Caco-2 (cell line): ENCODE measurements around the gene WASF3. TPM values are rescaled to one million over a fixed set of nuclear protein-coding genes. Genes with fewer than 3 reads are reported as not detected.

Source experiments
- BruUV-seq: library from RNA; stranded (reverse); fragments of 400-500 nt; replicated peaks from 2 replicates; lab custom pipeline; 2021; lab: Mats Ljungman, UMichigan
- CTCF ChIA-PET: fragments of 300-600 bp; sonication (Branson Sonifier 250); formaldehyde crosslinking; loops from one replicate; lab custom pipeline; 2022; ENCODE audit warnings: antibody characterized with exemption; lab: Charles Lee
- POLR2A ChIA-PET: fragments of 300-600 bp; sonication (Branson Sonifier 250); formaldehyde crosslinking; loops from one replicate; lab custom pipeline; 2022; ENCODE audit warnings: antibody characterized with exemption; lab: Charles Lee
- DNase-seq, 2 experiments: peaks; one replicate each; pipeline versions ENCODE4 v3.0.0 to v3.0.0-alpha.2; 2020 to 2022
- H3K27me3 ChIP-seq: replicated peaks from 2 replicates; pipeline ENCODE4 v1.6.0; 2011; ENCODE audit warnings: low read length; ENCODE audit not compliant: control insufficient read depth, insufficient read depth
- H3K36me3 ChIP-seq: 2 replicates; pipeline ENCODE4 v1.5.1; 2011; ENCODE audit warnings: low read length; ENCODE audit not compliant: control insufficient read depth, insufficient read depth
- H3K4me1 ChIP-seq: fragments of 250-450 bp; sonication (Bioruptor Pico); 2 replicates; pipeline ENCODE4 v1.5.1; 2020; ENCODE audit warnings: mild to moderate bottlenecking
- H3K4me3 ChIP-seq: 2 replicates; pipeline ENCODE4 v1.5.1; 2011; ENCODE audit warnings: low read depth, mild to moderate bottlenecking, control low read depth, low read length
- H3K9me3 ChIP-seq: fragments of 250-450 bp; sonication (Bioruptor Pico); 2 replicates; pipeline ENCODE4 v1.5.1; 2020; ENCODE audit warnings: mild to moderate bottlenecking, moderate library complexity
- H3K27ac Mint-ChIP-seq: one replicate; pipeline ENCODE4 v1.8.0; 2022; ENCODE audit warnings: mixed read lengths; ENCODE audit not compliant: unreplicated experiment
- H3K27me3 Mint-ChIP-seq: one replicate; pipeline ENCODE4 v1.8.0; 2022; ENCODE audit warnings: mixed read lengths; ENCODE audit not compliant: insufficient read depth, unreplicated experiment
- H3K36me3 Mint-ChIP-seq: one replicate; pipeline ENCODE4 v1.8.0; 2022; ENCODE audit warnings: mild to moderate bottlenecking, mixed read lengths; ENCODE audit not compliant: insufficient read depth, unreplicated experiment
- H3K4me1 Mint-ChIP-seq: one replicate; pipeline ENCODE4 v1.8.0; 2022; ENCODE audit warnings: low read depth, mixed read lengths; ENCODE audit not compliant: unreplicated experiment
- H3K4me3 Mint-ChIP-seq: one replicate; pipeline ENCODE4 v1.8.0; 2022; ENCODE audit warnings: mild to moderate bottlenecking, moderate library complexity, mixed read lengths; ENCODE audit not compliant: unreplicated experiment
- H3K9me3 Mint-ChIP-seq: one replicate; pipeline ENCODE4 v1.8.0; 2022; ENCODE audit warnings: mixed read lengths; ENCODE audit not compliant: unreplicated experiment
- intact Hi-C: fragments of 100-400 bp; cut with micrococcal nuclease; formaldehyde crosslinking; loops from one replicate; pipeline ENCODE4 v1.10.0; 2022; ENCODE audit not compliant: unreplicated experiment
- total RNA-seq: library from RNA; stranded (reverse); gene quantifications from 2 replicates; pipeline ENCODE4 v1.2.3, GENCODE V29; 2022
- TF ChIP-seq, protein P1 (sequence below), 2 experiments: fragments of 200-600 bp in 1 of 2; IDR thresholded peaks; 1 replicate in 1 of 2; 2 replicates in 1 of 2; pipeline versions ENCODE4 v1.5.1 to v1.8.0; 2011 to 2022; ENCODE audit warnings: antibody characterized with exemption in 1 of 2, control low read depth in 1 of 2, inconsistent platforms in 1 of 2, low read depth in 1 of 2, low read length in 1 of 2, mild to moderate bottlenecking in 1 of 2, moderate library complexity in 1 of 2; ENCODE audit not compliant: insufficient read depth in 1 of 2, severe bottlenecking in 1 of 2, unreplicated experiment in 1 of 2

WASF3 gene
- total RNA-seq, 1 experiment from 2014 or later: not detected

DNA sequence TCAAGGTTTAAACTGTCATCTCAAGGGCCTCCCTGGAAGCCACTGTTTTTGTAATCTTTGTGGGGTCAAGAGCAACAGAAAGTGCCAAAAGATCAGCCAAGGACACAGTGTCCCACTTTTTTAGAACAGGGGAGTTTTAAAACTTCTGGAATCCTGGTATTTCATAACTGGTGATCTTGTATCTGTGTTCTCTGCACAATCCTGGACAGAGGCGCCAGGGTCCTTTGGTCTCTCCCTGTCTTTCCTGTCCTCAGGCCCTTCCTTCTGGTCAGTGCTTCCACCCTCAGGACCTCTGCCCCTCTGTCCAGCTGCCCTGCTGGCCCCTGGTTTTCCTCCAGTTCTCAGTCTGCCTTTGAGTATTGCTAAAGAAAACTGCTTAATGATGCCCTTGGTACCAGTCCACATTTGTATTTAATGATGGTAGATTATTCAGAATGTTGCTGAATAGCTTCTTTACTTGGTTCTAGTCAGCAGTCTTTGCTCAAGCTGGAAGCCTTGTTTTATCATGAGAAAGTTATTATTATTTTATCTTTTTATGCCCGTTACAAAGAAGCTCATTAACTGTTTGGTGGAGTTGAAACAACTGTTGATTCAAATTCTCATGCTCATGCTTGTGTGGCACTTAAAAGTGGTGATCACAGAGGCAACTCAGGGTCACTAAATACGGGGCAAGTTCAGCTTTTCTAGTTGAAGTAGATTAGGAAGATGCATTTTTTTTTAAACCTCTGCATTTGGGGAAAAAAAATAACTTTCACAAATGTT, 47.5 kb downstream of the WASF3 start:
- Mint-ChIP-seq H3K36me3 (no peaks in the 10 kb centered on the region), H3K27me3 (peaks cover 28% of the 10 kb centered on the region), H3K27ac (no peak overlapping the region), H3K4me3 (no peak overlapping the region), H3K4me1 (no peaks in the 10 kb centered on the region), H3K9me3 (no peaks in the 10 kb centered on the region)
- H3K36me3 ChIP-seq: no peaks in the 10 kb centered on the region
- TF ChIP-seq, protein P1, sequence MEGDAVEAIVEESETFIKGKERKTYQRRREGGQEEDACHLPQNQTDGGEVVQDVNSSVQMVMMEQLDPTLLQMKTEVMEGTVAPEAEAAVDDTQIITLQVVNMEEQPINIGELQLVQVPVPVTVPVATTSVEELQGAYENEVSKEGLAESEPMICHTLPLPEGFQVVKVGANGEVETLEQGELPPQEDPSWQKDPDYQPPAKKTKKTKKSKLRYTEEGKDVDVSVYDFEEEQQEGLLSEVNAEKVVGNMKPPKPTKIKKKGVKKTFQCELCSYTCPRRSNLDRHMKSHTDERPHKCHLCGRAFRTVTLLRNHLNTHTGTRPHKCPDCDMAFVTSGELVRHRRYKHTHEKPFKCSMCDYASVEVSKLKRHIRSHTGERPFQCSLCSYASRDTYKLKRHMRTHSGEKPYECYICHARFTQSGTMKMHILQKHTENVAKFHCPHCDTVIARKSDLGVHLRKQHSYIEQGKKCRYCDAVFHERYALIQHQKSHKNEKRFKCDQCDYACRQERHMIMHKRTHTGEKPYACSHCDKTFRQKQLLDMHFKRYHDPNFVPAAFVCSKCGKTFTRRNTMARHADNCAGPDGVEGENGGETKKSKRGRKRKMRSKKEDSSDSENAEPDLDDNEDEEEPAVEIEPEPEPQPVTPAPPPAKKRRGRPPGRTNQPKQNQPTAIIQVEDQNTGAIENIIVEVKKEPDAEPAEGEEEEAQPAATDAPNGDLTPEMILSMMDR (IDR thresholded peaks at IDR 0.05; ENCODE audit: insufficient read depth in 1 of 2, low read depth in 1 of 2, low read length in 1 of 2, severe bottlenecking in 1 of 2, unreplicated experiment in 1 of 2): no peak
- CTCF ChIA-PET: interaction anchor here (0.8 to 1.3 kb wide), 5 partner anchors 24 to 426 kb away, joined by 3 to 17 read pairs (median 3); no protein-coding TSS in a partner anchor
- BruUV-seq: no TSS peak
- H3K4me3 ChIP-seq: no peak overlapping the region
- POLR2A ChIA-PET: no interaction called here
- DNase-seq: no peak
- intact Hi-C loops: loop anchor here (5.0 kb wide), 2 partner anchors 68 to 123 kb away; no protein-coding TSS in a partner anchor
- H3K27me3 ChIP-seq: no peaks in the 10 kb centered on the region
- no peaks in the 10 kb centered on the region for H3K9me3 ChIP-seq
- H3K4me1 ChIP-seq: no peaks in the 10 kb centered on the region

DNA sequence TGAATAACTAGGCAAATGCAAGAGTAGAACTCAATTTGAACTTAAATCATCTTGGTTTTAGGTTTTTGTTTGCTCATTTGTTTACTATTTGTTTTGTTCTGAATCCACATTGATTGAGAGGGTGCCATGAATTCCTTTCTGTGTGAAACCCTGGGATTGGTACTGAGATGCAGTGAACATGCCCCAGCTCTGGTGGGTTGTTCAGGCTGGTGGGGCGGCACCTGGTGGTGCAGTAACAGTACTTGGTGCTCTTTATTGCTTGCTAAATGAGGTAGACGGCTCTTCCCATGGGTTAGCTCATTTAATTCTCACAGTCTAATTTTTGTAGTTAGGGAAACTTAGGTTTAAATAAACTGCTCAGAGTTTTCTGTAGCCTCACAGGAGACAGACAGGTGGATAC, 48.4 kb downstream of the WASF3 start:
- no peaks in the 10 kb centered on the region for H3K9me3 ChIP-seq
- Mint-ChIP-seq H3K36me3 (no peaks in the 10 kb centered on the region), H3K27me3 (peaks cover 33% of the 10 kb centered on the region), H3K27ac (no peak overlapping the region), H3K4me1 (no peaks in the 10 kb centered on the region), H3K4me3 (no peak overlapping the region), H3K9me3 (no peaks in the 10 kb centered on the region)
- intact Hi-C loops: loop anchor here (1.0 kb wide), 1 partner anchor 422 kb away; no protein-coding TSS in a partner anchor
- no TSS peak for BruUV-seq
- H3K36me3 ChIP-seq: no peaks in the 10 kb centered on the region
- H3K4me1 ChIP-seq: no peaks in the 10 kb centered on the region
- no peaks in the 10 kb centered on the region for H3K27me3 ChIP-seq
- ChIA-PET CTCF (interaction anchor here (0.6 to 1.3 kb wide), 7 partner anchors 24 to 427 kb away, joined by 3 to 17 read pairs (median 3); no protein-coding TSS in a partner anchor), POLR2A (no interaction called here)
- peak; percentile 45 to 50 for DNase-seq
- no peak overlapping the region for H3K4me3 ChIP-seq
- TF ChIP-seq, protein P1 (IDR thresholded peaks at IDR 0.05; ENCODE audit: insufficient read depth in 1 of 2, low read depth in 1 of 2, low read length in 1 of 2, severe bottlenecking in 1 of 2, unreplicated experiment in 1 of 2): peak; percentile 48 to 59

DNA sequence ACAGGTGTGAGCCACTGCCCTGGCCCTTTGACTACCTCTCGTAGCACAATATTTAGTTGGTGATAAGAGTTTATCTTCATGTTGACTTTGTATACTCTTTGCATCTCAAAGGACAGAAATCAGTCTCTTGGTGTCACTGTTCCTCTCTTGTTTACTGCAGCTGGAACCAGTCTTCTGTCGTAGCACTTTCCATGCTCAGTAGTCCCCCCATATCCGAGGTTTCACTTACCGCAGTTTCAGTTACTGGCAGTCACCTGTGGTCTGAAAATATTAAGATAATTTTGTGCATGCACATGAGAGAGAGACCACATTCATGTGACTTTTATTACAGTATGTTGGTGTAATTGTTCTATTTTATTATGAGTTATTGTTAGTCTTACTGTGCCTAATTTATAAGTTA, 49.1 kb downstream of the WASF3 start:
- Histone ChIP-seq H3K9me3 (no peaks in the 10 kb centered on the region), H3K36me3 (no peaks in the 10 kb centered on the region), H3K4me3 (no peak overlapping the region), H3K27me3 (no peaks in the 10 kb centered on the region), H3K4me1 (no peaks in the 10 kb centered on the region)
- H3K9me3 Mint-ChIP-seq: no peaks in the 10 kb centered on the region
- H3K4me3 Mint-ChIP-seq: no peak overlapping the region
- no peaks in the 10 kb centered on the region for H3K36me3 Mint-ChIP-seq
- no peak for DNase-seq
- ChIA-PET CTCF (interaction anchor here (0.6 to 1.3 kb wide), 4 partner anchors 42 to 1034 kb away, joined by 3 to 17 read pairs (median 3); no protein-coding TSS in a partner anchor), POLR2A (no interaction called here)
- no TSS peak for BruUV-seq
- H3K27me3 Mint-ChIP-seq: peaks cover 31% of the 10 kb centered on the region
- H3K4me1 Mint-ChIP-seq: no peaks in the 10 kb centered on the region
- TF ChIP-seq, protein P1 (IDR thresholded peaks at IDR 0.05; ENCODE audit: insufficient read depth in 1 of 2, low read depth in 1 of 2, low read length in 1 of 2, severe bottlenecking in 1 of 2, unreplicated experiment in 1 of 2): no peak
- H3K27ac Mint-ChIP-seq: no peak overlapping the region
- intact Hi-C loops: loop anchor here (1.0 kb wide), 1 partner anchor 422 kb away; no protein-coding TSS in a partner anchor
